H1 (cell line): ENCODE data around the gene ASS1. TPM values are rescaled to one million over a fixed set of nuclear protein-coding genes. Genes with fewer than 3 reads are reported as not detected.

Experiments
- CTCF ChIA-PET: fragments of 300-600 bp; sonication (Branson Sonifier 250); formaldehyde crosslinking; loops from one replicate; lab custom pipeline; 2021; ENCODE audit not compliant: partially characterized antibody; lab: Charles Lee
- POLR2A ChIA-PET: fragments of 300-600 bp; sonication (Branson Sonifier 250); formaldehyde crosslinking; loops from one replicate; lab custom pipeline; 2021; ENCODE audit warnings: inconsistent platforms; ENCODE audit not compliant: partially characterized antibody; lab: Charles Lee
- DNase-seq, 2 experiments: peaks; one replicate each; pipeline versions ENCODE4 v3.0.0 to v3.0.0-alpha.2; 2010 to 2022; ENCODE audit warnings: low spot score in 2 of 2, low read depth in 1 of 2, mixed read lengths in 1 of 2
- FAIRE-seq: peaks from 2 replicates; lab custom pipeline; 2011; peaks lifted over from hg19 to GRCh38; lab: Jason Lieb, UNC
- H2AFZ ChIP-seq: 2 replicates; pipeline ENCODE4 v1.8.1; 2012; ENCODE audit warnings: low read length, inconsistent platforms
- H2AK5ac ChIP-seq: 2 replicates; pipeline ENCODE4 v1.6.1; 2013; ENCODE audit warnings: low read depth, low read length
- H2BK120ac ChIP-seq: replicated peaks from 2 replicates; pipeline ENCODE3; 2013; ENCODE audit warnings: low read depth, low read length, inconsistent platforms
- H2BK12ac ChIP-seq: 2 replicates; pipeline ENCODE4 v1.6.1; 2013; ENCODE audit warnings: low read depth, low read length
- H2BK15ac ChIP-seq: 2 replicates; pipeline ENCODE4 v1.6.1; 2013; ENCODE audit warnings: low read length
- H2BK20ac ChIP-seq: 2 replicates; pipeline ENCODE4 v1.6.1; 2013; ENCODE audit warnings: low read length
- H2BK5ac ChIP-seq: 2 replicates; pipeline ENCODE4 v1.6.1; 2013; ENCODE audit warnings: low read depth, low read length
- H3K14ac ChIP-seq: 2 replicates; pipeline ENCODE4 v1.6.1; 2013; ENCODE audit warnings: inconsistent platforms; ENCODE audit not compliant: insufficient read length
- H3K18ac ChIP-seq: 2 replicates; pipeline ENCODE4 v1.6.1; 2013; ENCODE audit warnings: low read length; ENCODE audit errors: extremely low read depth
- H3K23ac ChIP-seq: 2 replicates; pipeline ENCODE4 v1.6.1; 2013; ENCODE audit warnings: inconsistent platforms; ENCODE audit not compliant: insufficient read length
- H3K23me2 ChIP-seq: 2 replicates; pipeline ENCODE4 v1.6.1; 2013; ENCODE audit warnings: low read depth, low read length
- H3K27ac ChIP-seq: 2 replicates; pipeline ENCODE4 v1.6.1; 2011; ENCODE audit warnings: low read depth, low read length, inconsistent platforms
- H3K27me3 ChIP-seq, 4 experiments: replicated peaks in 1 of 4; 1 replicate in 1 of 4; 2 replicates in 3 of 4; pipeline versions ENCODE4 v1.6.1 to v1.8.1; 2011 to 2013; ENCODE audit warnings: low read length in 3 of 4, mild to moderate bottlenecking in 3 of 4, inconsistent platforms in 2 of 4, mixed read lengths in 2 of 4, moderate library complexity in 1 of 4; ENCODE audit not compliant: control insufficient read depth in 3 of 4, insufficient read depth in 3 of 4; ENCODE audit errors: extremely low read depth in 1 of 4
- H3K36me3 ChIP-seq, 4 experiments: 2 replicates each; pipeline versions ENCODE4 v1.6.1 to v1.8.1; 2011 to 2013; ENCODE audit warnings: mild to moderate bottlenecking in 4 of 4, low read length in 3 of 4, moderate library complexity in 2 of 4, control low read depth in 1 of 4, inconsistent platforms in 1 of 4; ENCODE audit not compliant: insufficient read depth in 4 of 4, control insufficient read depth in 2 of 4
- H3K4ac ChIP-seq: replicated peaks from 2 replicates; pipeline ENCODE3; 2013; ENCODE audit warnings: low read length, low read depth, mixed read lengths, inconsistent platforms; ENCODE audit not compliant: insufficient read length
- H3K4me1 ChIP-seq, 4 experiments: replicated peaks in 1 of 4; 1 replicate in 1 of 4; 2 replicates in 3 of 4; pipeline versions ENCODE4 v1.6.1 to v1.8.1; 2011 to 2013; ENCODE audit warnings: low read length in 3 of 4, inconsistent platforms in 2 of 4, mixed read lengths in 1 of 4; ENCODE audit not compliant: insufficient read depth in 4 of 4, control insufficient read depth in 3 of 4
- H3K4me2 ChIP-seq, 2 experiments: 2 replicates each; pipeline versions ENCODE4 v1.6.1 to v1.8.1; 2011 to 2013; ENCODE audit warnings: low read depth in 2 of 2, low read length in 2 of 2, control low read depth in 1 of 2, inconsistent platforms in 1 of 2, mild to moderate bottlenecking in 1 of 2; ENCODE audit not compliant: insufficient read depth in 1 of 2
- H3K4me3 ChIP-seq, 4 experiments: fragments of 200-600, 300-600 bp in 1 of 4; sonication (generic), shearing (Covaris generic), sonication (Bioruptor Twin) in 1 of 4; 2 replicates each; pipeline versions ENCODE4 v1.5.1 to v1.8.1; 2011 to 2016; ENCODE audit warnings: low read length in 4 of 4, low read depth in 3 of 4, control low read depth in 2 of 4, inconsistent platforms in 2 of 4, mild to moderate bottlenecking in 2 of 4, mixed read lengths in 1 of 4, moderate library complexity in 1 of 4; ENCODE audit not compliant: insufficient read depth in 2 of 4; ENCODE audit errors: extremely low read depth in 1 of 4
- H3K56ac ChIP-seq: replicated peaks from 2 replicates; pipeline ENCODE3; 2013; ENCODE audit warnings: low read depth, mild to moderate bottlenecking, mixed read lengths, low read length, inconsistent platforms; ENCODE audit not compliant: insufficient read length
- H3K79me1 ChIP-seq: 2 replicates; pipeline ENCODE4 v1.6.1; 2013; ENCODE audit warnings: low read depth, low read length, control low read depth
- H3K79me2 ChIP-seq, 2 experiments: 2 replicates each; pipeline versions ENCODE4 v1.6.1 to v1.8.1; 2012 to 2013; ENCODE audit warnings: low read length in 2 of 2, mild to moderate bottlenecking in 2 of 2, inconsistent platforms in 1 of 2; ENCODE audit not compliant: insufficient read depth in 2 of 2, control insufficient read depth in 1 of 2
- H3K9ac ChIP-seq, 4 experiments: replicated peaks in 1 of 4; 1 replicate in 1 of 4; 2 replicates in 3 of 4; pipeline versions ENCODE4 v1.6.1 to v1.8.1; 2011 to 2013; ENCODE audit warnings: low read depth in 3 of 4, low read length in 3 of 4, control low read depth in 2 of 4, mild to moderate bottlenecking in 2 of 4, moderate library complexity in 2 of 4, inconsistent platforms in 1 of 4; ENCODE audit errors: extremely low read depth in 1 of 4
- H3K9me3 ChIP-seq, 2 experiments: 2 replicates each; pipeline versions ENCODE4 v1.6.1 to v1.8.1; 2012 to 2013; ENCODE audit warnings: mild to moderate bottlenecking in 2 of 2, moderate library complexity in 2 of 2, control low read depth in 1 of 2, inconsistent platforms in 1 of 2, low read depth in 1 of 2, low read length in 1 of 2, mixed read lengths in 1 of 2; ENCODE audit not compliant: insufficient read depth in 2 of 2
- H4K20me1 ChIP-seq, 2 experiments: replicated peaks in 1 of 2; 2 replicates each; pipeline versions ENCODE3 to v1.8.1; 2011 to 2013; ENCODE audit warnings: inconsistent platforms in 2 of 2, low read length in 2 of 2, mild to moderate bottlenecking in 1 of 2; ENCODE audit not compliant: insufficient read depth in 2 of 2, control insufficient read depth in 1 of 2
- H4K5ac ChIP-seq: 2 replicates; pipeline ENCODE4 v1.6.1; 2013; ENCODE audit warnings: low read length, low read depth, mixed read lengths, inconsistent platforms; ENCODE audit not compliant: insufficient read length
- H4K8ac ChIP-seq: 2 replicates; pipeline ENCODE4 v1.8.0; 2013; ENCODE audit warnings: mild to moderate bottlenecking, moderate library complexity, low read length, inconsistent platforms; ENCODE audit not compliant: insufficient read depth; ENCODE audit errors: extremely low read depth
- H4K91ac ChIP-seq: replicated peaks from 2 replicates; pipeline ENCODE3; 2013; ENCODE audit warnings: low read length, mixed read lengths, inconsistent platforms; ENCODE audit not compliant: insufficient read length
- CBX5 ChIP-seq: fragments of 300-800, 300-1000 bp; sonication (generic); IDR thresholded peaks from 2 replicates; pipeline ENCODE4 v1.7.1; 2016; ENCODE audit warnings: antibody characterized with exemption, low read length, low read depth
- CEBPB ChIP-seq: IDR thresholded peaks from 2 replicates; pipeline ENCODE4 v1.6.1; 2012; ENCODE audit warnings: low read depth, low read length
- EGR1 ChIP-seq: IDR thresholded peaks from 2 replicates; pipeline ENCODE4 v1.6.1; 2011; ENCODE audit warnings: low read depth, low read length, borderline replicate concordance
- EP300 ChIP-seq, 2 experiments: IDR thresholded peaks; 1 replicate in 1 of 2; 2 replicates in 1 of 2; pipeline ENCODE4 v1.6.1; 2011 to 2012; ENCODE audit warnings: low read depth in 2 of 2, low read length in 2 of 2, mild to moderate bottlenecking in 2 of 2, borderline replicate concordance in 1 of 2, inconsistent platforms in 1 of 2, moderate library complexity in 1 of 2
- POLR2A ChIP-seq, 2 experiments: IDR thresholded peaks; 1 replicate in 1 of 2; 2 replicates in 1 of 2; pipeline ENCODE4 v1.6.1; 2011; ENCODE audit warnings: low read depth in 2 of 2, low read length in 2 of 2, mild to moderate bottlenecking in 2 of 2; ENCODE audit errors: control extremely low read depth in 1 of 2
- POU5F1 ChIP-seq: IDR thresholded peaks from 2 replicates; pipeline ENCODE4 v1.6.1; 2011; ENCODE audit warnings: low read depth, mild to moderate bottlenecking, low read length, moderate library complexity
- SUZ12 ChIP-seq: fragments of 200-600 bp; sonication (generic); IDR thresholded peaks from 2 replicates; pipeline ENCODE4 v1.6.1; 2012; ENCODE audit warnings: mild to moderate bottlenecking, inconsistent platforms, low read length, moderate library complexity, mixed read lengths
- TBP ChIP-seq: IDR thresholded peaks from 2 replicates; pipeline ENCODE4 v1.6.1; 2011; ENCODE audit warnings: low read depth, low read length, improper control_type of control experiment
- TEAD4 ChIP-seq: IDR thresholded peaks from 2 replicates; pipeline ENCODE4 v1.6.1; 2012; ENCODE audit warnings: low read depth, low read length, inconsistent platforms, mixed read lengths
- USF2 ChIP-seq: IDR thresholded peaks from 2 replicates; pipeline ENCODE4 v1.6.1; 2011; ENCODE audit warnings: low read length, improper control_type of control experiment
- YY1 ChIP-seq: IDR thresholded peaks from 2 replicates; pipeline ENCODE4 v1.6.1; 2011; ENCODE audit warnings: low read depth, mild to moderate bottlenecking, low read length
- ZNF274 ChIP-seq: IDR thresholded peaks from 2 replicates; pipeline ENCODE4 v1.7.0; 2012; ENCODE audit warnings: low read length, borderline replicate concordance; ENCODE audit errors: extremely low read depth
- WGBS, 2 experiments: shearing (Covaris generic) in 1 of 2; methylation state at CpG; one replicate each; pipeline versions ENCODE4 v1.1.6 to v1.1.7; 2013 to 2015; ENCODE audit warnings: low lambda C conversion rate in 2 of 2, mixed read lengths in 2 of 2, inconsistent platforms in 1 of 2, low coverage in 1 of 2, missing lambda C conversion rate in 1 of 2; ENCODE audit not compliant: insufficient replicate concordance in 2 of 2, insufficient coverage in 1 of 2, insufficient read length in 1 of 2; ENCODE audit errors: extremely low coverage in 1 of 2, missing lambda C conversion rate in 1 of 2; 5-methylcytosine and 5-hydroxymethylcytosine counted together
- polyA plus RNA-seq, 7 experiments: library from polyadenylated mRNA; depleted of rRNA in 3 of 7; stranded (reverse) in 5 of 7; unstranded in 2 of 7; fragments of >200 nt in 5 of 7; fragments of 200-250 nt in 2 of 7; gene quantifications; 1 replicate in 5 of 7; 2 replicates in 1 of 7; 4 replicates in 1 of 7; pipeline versions ENCODE4 v1.2.1 to v1.2.3, GENCODE V29; 2011 to 2013; ENCODE audit warnings: missing spikeins in 2 of 7, mixed read lengths in 2 of 7
- total RNA-seq: library from RNA; stranded (reverse); fragmentation: NEBNext Ultra II Directional; extraction: Animal tissue kit (Norgen Biotek cat#: 25700); gene quantifications from 2 replicates; pipeline ENCODE4 v1.2.1, GENCODE V29; 2021

Gene ASS1
- total and polyA plus RNA-seq, 2 of the 8 experiments (the other 6 are each of a cell fraction or from before 2014, with no cell fraction given), result 108 to 296 TPM

GRCh38 chr9:130500340-130501180 is 55.8 kb downstream of the ASS1 start:
- no peaks in the 10 kb centered on the region for H3K79me2 ChIP-seq
- DNase-seq, result no peak
- H3K23me2 ChIP-seq, result no peaks in the 10 kb centered on the region
- no peaks in the 10 kb centered on the region; a peak in 1 of 7 replicates for H3K4me1 ChIP-seq
- H3K23ac ChIP-seq, result no peak overlapping the region
- no peak overlapping the region for H2BK20ac ChIP-seq
- no peaks in the 10 kb centered on the region for H3K79me1 ChIP-seq
- POLR2A ChIA-PET, result interaction anchor here (0.6 to 1.4 kb wide), 8 partner anchors 9 to 190 kb away, joined by 3 to 4 read pairs (median 4); no protein-coding TSS in a partner anchor
- H3K27me3 ChIP-seq, result no peaks in the 10 kb centered on the region
- no peak overlapping the region for H3K4me3 ChIP-seq
- no peaks in the 10 kb centered on the region for H4K20me1 ChIP-seq
- no peak overlapping the region for H2BK120ac ChIP-seq
- H3K56ac ChIP-seq, result no peak overlapping the region
- H2AFZ ChIP-seq, result no peak overlapping the region
- no peak overlapping the region for H2BK15ac ChIP-seq
- no peak overlapping the region for H3K4ac ChIP-seq
- WGBS, 2 experiments, result 88% methylated on average over 12 of the region's 12 CpGs; no CpG with 5 or more reads in 1 of the 2 experiments
- 0 out of 2 replicates have a peak overlapping the region, but pooled peaks have one; percentile 9 for H2BK12ac ChIP-seq
- no peak for FAIRE-seq
- H3K36me3 ChIP-seq, result peaks cover 2 to 28% (median 5%) of the 10 kb centered on the region in 4 experiments; a peak in 5 of 8 replicates
- H3K4me2 ChIP-seq, result no peak overlapping the region
- H2BK5ac ChIP-seq, result no peak overlapping the region
- no peak overlapping the region for H2AK5ac ChIP-seq
- H4K5ac ChIP-seq, result no peak overlapping the region
- H3K18ac ChIP-seq, result no peak overlapping the region; the same call in 1 of the 2 replicates
- CTCF ChIA-PET, result interaction anchor here (0.6 to 1.4 kb wide), 10 partner anchors 12 to 207 kb away, joined by 3 to 6 read pairs (median 4); no protein-coding TSS in a partner anchor
- H3K9me3 ChIP-seq, result no peaks in the 10 kb centered on the region
- no peak overlapping the region for H4K91ac ChIP-seq
- H3K27ac ChIP-seq, result no peak overlapping the region
- H3K14ac ChIP-seq, result no peak overlapping the region
- no peak overlapping the region for H3K9ac ChIP-seq
- no peak overlapping the region for H4K8ac ChIP-seq
- no peak for TF ChIP-seq ZNF274
- no peak for TF ChIP-seq CBX5
- TF ChIP-seq EP300 (IDR thresholded peaks at IDR 0.05; ENCODE audit: borderline replicate concordance in 1 of 2, low read depth in 2 of 2, low read length in 2 of 2), result no peak
- TF ChIP-seq TEAD4, result no peak
- no peak for TF ChIP-seq USF2
- TF ChIP-seq SUZ12, result no peak
- TF ChIP-seq CEBPB, result no peak
- no peak for TF ChIP-seq POLR2A (IDR thresholded peaks at IDR 0.05; ENCODE audit: control extremely low read depth in 1 of 2, low read depth in 2 of 2, low read length in 2 of 2)
- no peak for TF ChIP-seq EGR1
- no peak for TF ChIP-seq POU5F1
- no peak for TF ChIP-seq YY1
- TF ChIP-seq TBP, result no peak
